Measurements from ENCODE around the gene SLC13A1.

Gene SLC13A1

GRCh38 chr7:123198111-123198510 is 1.7 kb downstream of the SLC13A1 start:
- in situ Hi-C loops (cut with MboI; ENCODE audit: low sequenced_read_pairs) = no loop called here

- in situ Hi-C loops (cut with MboI; ENCODE audit: low sequenced_read_pairs) = no loop called here
These were observed 6.5 kb downstream of the SLC13A1 start for GRCh38 chr7:123193235-123193634.

GRCh38 chr7:123191132-123191531 is 8.6 kb downstream of the SLC13A1 start:
- in situ Hi-C loops (cut with MboI; ENCODE audit: low sequenced_read_pairs) = no loop called here

- in situ Hi-C loops (cut with MboI; ENCODE audit: low sequenced_read_pairs) = no loop called here
These were observed 9.5 kb downstream of the SLC13A1 start for GRCh38 chr7:123190109-123190831.

- in situ Hi-C loops (cut with MboI; ENCODE audit: low sequenced_read_pairs) = no loop called here
These were observed 14.0 kb downstream of the SLC13A1 start for GRCh38 chr7:123185756-123186155.

- in situ Hi-C loops (cut with MboI; ENCODE audit: low sequenced_read_pairs) = no loop called here
These were observed 15.5 kb downstream of the SLC13A1 start for GRCh38 chr7:123184271-123184670.

- in situ Hi-C loops (cut with MboI; ENCODE audit: low sequenced_read_pairs) = no loop called here
These were observed 16.3 kb downstream of the SLC13A1 start for GRCh38 chr7:123183431-123183830.

- in situ Hi-C loops (cut with MboI; ENCODE audit: low sequenced_read_pairs) = no loop called here
These were observed 22.3 kb downstream of the SLC13A1 start for GRCh38 chr7:123177442-123177841.

- in situ Hi-C loops (cut with MboI; ENCODE audit: low sequenced_read_pairs) = no loop called here
These were observed 29.2 kb downstream of the SLC13A1 start for GRCh38 chr7:123170333-123171246.

GRCh38 chr7:123169065-123169464 is 30.7 kb downstream of the SLC13A1 start:
- in situ Hi-C loops (cut with MboI; ENCODE audit: low sequenced_read_pairs) = no loop called here

GRCh38 chr7:123157606-123158005 is 42.2 kb downstream of the SLC13A1 start:
- in situ Hi-C loops (cut with MboI; ENCODE audit: low sequenced_read_pairs) = no loop called here

- in situ Hi-C loops (cut with MboI; ENCODE audit: low sequenced_read_pairs) = no loop called here
These were observed 44.2 kb downstream of the SLC13A1 start for GRCh38 chr7:123155571-123155970.

GRCh38 chr7:123154231-123154860 is 45.4 kb downstream of the SLC13A1 start:
- in situ Hi-C loops (cut with MboI; ENCODE audit: low sequenced_read_pairs) = no loop called here

GRCh38 chr7:123151443-123151842 is 48.3 kb downstream of the SLC13A1 start:
- in situ Hi-C loops (cut with MboI; ENCODE audit: low sequenced_read_pairs) = no loop called here

- in situ Hi-C loops (cut with MboI; ENCODE audit: low sequenced_read_pairs) = no loop called here
These were observed 51.0 kb downstream of the SLC13A1 start for GRCh38 chr7:123148813-123149212.

GRCh38 chr7:123143252-123144006 is 56.3 kb downstream of the SLC13A1 start:
- in situ Hi-C loops (cut with MboI; ENCODE audit: low sequenced_read_pairs) = no loop called here

GRCh38 chr7:123140561-123140960 is 59.2 kb downstream of the SLC13A1 start:
- in situ Hi-C loops (cut with MboI; ENCODE audit: low sequenced_read_pairs) = no loop called here

- in situ Hi-C loops (cut with MboI; ENCODE audit: low sequenced_read_pairs) = no loop called here
These were observed 63.8 kb downstream of the SLC13A1 start for GRCh38 chr7:123135960-123136359.

GRCh38 chr7:123133924-123134323 is 65.8 kb downstream of the SLC13A1 start:
- in situ Hi-C loops (cut with MboI; ENCODE audit: low sequenced_read_pairs) = no loop called here

GRCh38 chr7:123131961-123132360 is 67.8 kb downstream of the SLC13A1 start:
- in situ Hi-C loops (cut with MboI; ENCODE audit: low sequenced_read_pairs) = no loop called here

- in situ Hi-C loops (cut with MboI; ENCODE audit: low sequenced_read_pairs) = no loop called here
These were observed 68.2 kb downstream of the SLC13A1 start for GRCh38 chr7:123131556-123131955.

All from hTERT RPE-1 (cell line).